IMR-90 (cell line): ENCODE results near the gene CD248.

Experiments used
- CHD1 ChIP-seq: IDR thresholded peaks from 2 replicates; pipeline ENCODE4 v1.6.1; 2012; ENCODE audit warnings: low read depth, low read length, improper control_type of control experiment
- RAD21 ChIP-seq: IDR thresholded peaks from 2 replicates; pipeline ENCODE4 v1.6.1; 2012; ENCODE audit warnings: low read length, improper control_type of control experiment
- RFX5 ChIP-seq: IDR thresholded peaks from 2 replicates; pipeline ENCODE4 v1.8.0; 2012; ENCODE audit warnings: low read depth, mild to moderate bottlenecking, low read length, moderate library complexity
- TF ChIP-seq, protein P1 (sequence below): fragments of 150-350 bp; IDR thresholded peaks from 2 replicates; pipeline ENCODE4 v1.6.1; 2016; ENCODE audit warnings: low read depth, mild to moderate bottlenecking, low read length, moderate library complexity, borderline replicate concordance
- TF ChIP-seq, protein P2 (sequence below): conservative IDR thresholded peaks from 2 replicates; pipeline ENCODE4 v1.5.1; 2012; ENCODE audit warnings: mild to moderate bottlenecking, low read depth, low read length, improper control_type of control experiment

DNA sequence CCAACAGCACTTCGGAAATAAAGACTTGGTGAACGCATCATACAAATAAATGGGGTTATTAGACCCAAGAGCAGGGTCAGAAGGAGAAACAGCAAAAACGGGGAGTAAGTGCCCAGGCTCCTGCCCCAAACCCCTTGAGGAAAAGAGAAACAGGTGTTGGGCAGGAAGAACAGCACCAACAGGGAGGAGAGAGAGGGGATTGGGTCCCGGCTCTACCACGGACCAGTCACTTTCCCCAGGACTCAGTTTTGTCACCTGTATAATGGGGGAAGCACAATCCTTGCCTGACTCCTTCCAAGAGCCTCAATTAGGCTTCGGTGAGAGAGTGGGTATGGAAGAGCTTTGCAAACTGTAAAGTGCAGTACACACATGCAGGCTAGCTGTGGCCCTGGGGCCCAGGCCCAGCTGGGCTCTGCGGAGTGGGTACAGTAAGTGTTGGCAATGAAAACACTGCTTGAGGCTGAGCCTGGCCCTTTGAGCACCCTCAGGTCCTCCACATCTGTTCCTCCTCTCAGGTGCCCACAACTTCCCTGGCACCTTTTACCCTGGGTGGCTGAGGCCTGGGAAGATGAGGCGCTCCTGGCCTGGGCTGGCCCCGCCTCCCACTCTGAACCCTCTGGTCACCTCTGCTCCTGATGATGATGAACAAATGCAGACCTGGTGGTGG is 45.8 kb upstream of the CD248 start:
- TF ChIP-seq RAD21 (no peak), CHD1 (no peak), RFX5 (no peak)
- TF ChIP-seq, protein P1, sequence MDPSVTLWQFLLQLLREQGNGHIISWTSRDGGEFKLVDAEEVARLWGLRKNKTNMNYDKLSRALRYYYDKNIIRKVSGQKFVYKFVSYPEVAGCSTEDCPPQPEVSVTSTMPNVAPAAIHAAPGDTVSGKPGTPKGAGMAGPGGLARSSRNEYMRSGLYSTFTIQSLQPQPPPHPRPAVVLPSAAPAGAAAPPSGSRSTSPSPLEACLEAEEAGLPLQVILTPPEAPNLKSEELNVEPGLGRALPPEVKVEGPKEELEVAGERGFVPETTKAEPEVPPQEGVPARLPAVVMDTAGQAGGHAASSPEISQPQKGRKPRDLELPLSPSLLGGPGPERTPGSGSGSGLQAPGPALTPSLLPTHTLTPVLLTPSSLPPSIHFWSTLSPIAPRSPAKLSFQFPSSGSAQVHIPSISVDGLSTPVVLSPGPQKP, result no peak
- TF ChIP-seq, protein P2, sequence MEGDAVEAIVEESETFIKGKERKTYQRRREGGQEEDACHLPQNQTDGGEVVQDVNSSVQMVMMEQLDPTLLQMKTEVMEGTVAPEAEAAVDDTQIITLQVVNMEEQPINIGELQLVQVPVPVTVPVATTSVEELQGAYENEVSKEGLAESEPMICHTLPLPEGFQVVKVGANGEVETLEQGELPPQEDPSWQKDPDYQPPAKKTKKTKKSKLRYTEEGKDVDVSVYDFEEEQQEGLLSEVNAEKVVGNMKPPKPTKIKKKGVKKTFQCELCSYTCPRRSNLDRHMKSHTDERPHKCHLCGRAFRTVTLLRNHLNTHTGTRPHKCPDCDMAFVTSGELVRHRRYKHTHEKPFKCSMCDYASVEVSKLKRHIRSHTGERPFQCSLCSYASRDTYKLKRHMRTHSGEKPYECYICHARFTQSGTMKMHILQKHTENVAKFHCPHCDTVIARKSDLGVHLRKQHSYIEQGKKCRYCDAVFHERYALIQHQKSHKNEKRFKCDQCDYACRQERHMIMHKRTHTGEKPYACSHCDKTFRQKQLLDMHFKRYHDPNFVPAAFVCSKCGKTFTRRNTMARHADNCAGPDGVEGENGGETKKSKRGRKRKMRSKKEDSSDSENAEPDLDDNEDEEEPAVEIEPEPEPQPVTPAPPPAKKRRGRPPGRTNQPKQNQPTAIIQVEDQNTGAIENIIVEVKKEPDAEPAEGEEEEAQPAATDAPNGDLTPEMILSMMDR, result no peak
